Gastrocnemius medialis (tissue), 4 donors: Measurements from ENCODE around the gene BRCA1. TPM values are rescaled to one million over a fixed set of nuclear protein-coding genes. Genes with fewer than 3 reads are reported as not detected.
"Not testable (repeated sequence)": the region's sequence is repeated elsewhere in the genome, so short reads cannot be mapped to it uniquely, and the experiment has no call there.

ENCODE experiments used
- ATAC-seq, 2 donors: fragments of 150-250 bp; one replicate each; pipeline ENCODE4 v1.9.1; 2016
- DNase-seq, 2 donors: peaks; one replicate each; pipeline ENCODE4 v3.0.0-alpha.2; 2019
- H3K27ac ChIP-seq, 4 donors: fragments of 200-600 bp; sonication (generic); 1 replicate in 1 of 4; 2 replicates in 3 of 4; pipeline ENCODE4 v1.5.1; 2016 to 2018; ENCODE audit warnings: mild to moderate bottlenecking in 2 of 4, moderate library complexity in 1 of 4
- H3K27me3 ChIP-seq, 3 donors: fragments of 200-600 bp; sonication (generic) in 2 of 3; 1 replicate in 1 of 3; 2 replicates in 2 of 3; pipeline versions ENCODE4 v1.5.1 to v1.6.0; 2016 to 2019; ENCODE audit warnings: mild to moderate bottlenecking in 1 of 3, moderate library complexity in 1 of 3
- H3K36me3 ChIP-seq, 2 donors: fragments of 200-600 bp; sonication (generic) in 1 of 2; one replicate each; pipeline ENCODE4 v1.5.1; 2017 to 2018
- H3K4me1 ChIP-seq, 2 donors: fragments of 200-600 bp; sonication (generic) in 1 of 2; one replicate each; pipeline ENCODE4 v1.5.1; 2016 to 2017; ENCODE audit warnings: mild to moderate bottlenecking in 2 of 2
- H3K4me3 ChIP-seq, 4 donors: fragments of 200-600 bp; sonication (generic) in 3 of 4; 1 replicate in 1 of 4; 2 replicates in 3 of 4; pipeline ENCODE4 v1.5.1; 2016 to 2019; ENCODE audit warnings: mild to moderate bottlenecking in 2 of 4
- H3K9me3 ChIP-seq, 3 donors: fragments of 200-600 bp; sonication (generic) in 2 of 3; 1 replicate in 1 of 3; 2 replicates in 2 of 3; pipeline ENCODE4 v1.5.1; 2016 to 2019
- POLR2A ChIP-seq, 2 donors: fragments of 450-650 bp; IDR thresholded peaks; one replicate each; pipeline ENCODE4 v1.6.1; 2017; ENCODE audit warnings: antibody characterized with exemption in 2 of 2, mild to moderate bottlenecking in 2 of 2, moderate library complexity in 2 of 2
- in situ Hi-C, 4 donors: fragments of 200-750 bp; cut with MboI; loops; one replicate each; pipeline versions ENCODE4 v1.15.0 to v1.8.0; 2017; ENCODE audit warnings: low sequenced_read_pairs in 4 of 4
- intact Hi-C: fragments of 100-400 bp; cut with DNase I; formaldehyde crosslinking; loops from one replicate; pipeline ENCODE4 v1.15.1; 2023; ENCODE audit warnings: low total_unique reads
- total RNA-seq, 4 donors: library from RNA; depleted of rRNA; stranded (reverse); fragments of >200 nt; gene quantifications; one replicate each; pipeline versions ENCODE4 v1.1.0 to v1.2.3, GENCODE V29; 2016
- TF ChIP-seq, protein P1 (sequence below), 5 experiments: fragments of 450-650 bp in 3 of 5; fragments of 200-600 bp in 2 of 5; sonication (generic) in 2 of 5; IDR thresholded peaks in 4 of 5; conservative IDR thresholded peaks in 1 of 5; 1 replicate in 4 of 5; 2 replicates in 1 of 5; pipeline ENCODE4 v1.5.1; 2016 to 2019; ENCODE audit warnings: antibody characterized with exemption in 5 of 5, mild to moderate bottlenecking in 3 of 5, moderate library complexity in 3 of 5

The BRCA1 gene
- total RNA-seq, 4 donors from 2014 or later = 2.8 to 4.8 (median 4.0) TPM

DNA sequence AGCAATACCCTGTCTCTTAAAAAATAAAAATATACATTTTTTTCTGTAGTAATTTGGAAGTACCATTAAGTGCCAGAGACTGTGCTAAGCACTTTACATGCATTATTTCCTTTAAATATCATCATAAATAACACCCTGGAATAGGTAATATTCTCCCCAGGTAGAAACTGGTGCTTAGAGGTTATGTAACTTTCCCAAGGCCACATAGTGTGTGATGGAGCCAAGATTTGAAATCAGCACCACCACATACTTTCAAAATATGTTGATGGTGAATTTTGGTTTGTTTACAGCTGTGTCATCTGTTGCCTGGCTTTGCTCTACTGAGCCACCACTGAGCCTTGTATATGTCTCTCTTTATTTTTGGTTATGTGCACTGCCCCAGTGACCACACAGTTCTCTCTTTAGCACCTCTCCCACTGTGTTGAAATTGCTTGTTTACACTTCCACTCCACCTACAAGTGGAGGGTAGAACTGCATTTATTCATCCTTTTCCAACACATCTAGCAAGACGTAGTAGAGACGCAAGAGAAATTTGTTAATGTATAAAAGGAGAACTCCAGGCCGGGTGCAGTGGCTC is 26.8 kb upstream of the BRCA1 start:
- no peaks in the 10 kb centered on the region for H3K36me3 ChIP-seq
- in situ Hi-C loops = no loop called here
- H3K4me1 ChIP-seq = no peaks in the 10 kb centered on the region
- H3K27me3 ChIP-seq = no peaks in the 10 kb centered on the region
- H3K27ac ChIP-seq = no peak overlapping the region
- TF ChIP-seq, protein P1, sequence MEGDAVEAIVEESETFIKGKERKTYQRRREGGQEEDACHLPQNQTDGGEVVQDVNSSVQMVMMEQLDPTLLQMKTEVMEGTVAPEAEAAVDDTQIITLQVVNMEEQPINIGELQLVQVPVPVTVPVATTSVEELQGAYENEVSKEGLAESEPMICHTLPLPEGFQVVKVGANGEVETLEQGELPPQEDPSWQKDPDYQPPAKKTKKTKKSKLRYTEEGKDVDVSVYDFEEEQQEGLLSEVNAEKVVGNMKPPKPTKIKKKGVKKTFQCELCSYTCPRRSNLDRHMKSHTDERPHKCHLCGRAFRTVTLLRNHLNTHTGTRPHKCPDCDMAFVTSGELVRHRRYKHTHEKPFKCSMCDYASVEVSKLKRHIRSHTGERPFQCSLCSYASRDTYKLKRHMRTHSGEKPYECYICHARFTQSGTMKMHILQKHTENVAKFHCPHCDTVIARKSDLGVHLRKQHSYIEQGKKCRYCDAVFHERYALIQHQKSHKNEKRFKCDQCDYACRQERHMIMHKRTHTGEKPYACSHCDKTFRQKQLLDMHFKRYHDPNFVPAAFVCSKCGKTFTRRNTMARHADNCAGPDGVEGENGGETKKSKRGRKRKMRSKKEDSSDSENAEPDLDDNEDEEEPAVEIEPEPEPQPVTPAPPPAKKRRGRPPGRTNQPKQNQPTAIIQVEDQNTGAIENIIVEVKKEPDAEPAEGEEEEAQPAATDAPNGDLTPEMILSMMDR (IDR thresholded peaks at IDR 0.05 in 4 of 5, conservative IDR thresholded peaks at IDR 0.05 in 1 of 5) = no peak
- no peak for TF ChIP-seq POLR2A (IDR thresholded peaks at IDR 0.05)
- H3K9me3 ChIP-seq = no peaks in the 10 kb centered on the region
- no peak overlapping the region for H3K4me3 ChIP-seq
- intact Hi-C loops = no loop called here
- no peak for ATAC-seq
- no peak for DNase-seq

DNA sequence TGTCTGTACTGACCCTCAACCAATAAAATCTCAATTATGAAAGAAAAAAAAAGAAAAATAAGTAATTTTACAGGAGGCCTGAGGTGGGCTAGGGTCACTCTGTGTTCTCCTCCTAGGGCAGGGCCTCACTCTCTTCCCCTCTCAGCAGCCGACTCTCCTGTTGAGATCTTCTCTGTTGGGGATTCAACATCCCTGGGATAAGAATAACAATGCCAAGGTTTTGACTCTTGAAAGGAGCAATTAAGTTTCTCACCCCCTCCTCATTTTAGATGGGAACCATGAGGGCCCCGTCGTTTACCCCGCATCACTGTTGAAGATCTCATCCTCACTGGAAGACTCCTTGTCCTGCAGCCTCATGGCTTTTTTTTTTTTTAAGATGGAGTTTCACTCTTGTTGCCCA is 21.5 kb upstream of the BRCA1 start:
- no peaks in the 10 kb centered on the region for H3K9me3 ChIP-seq
- in situ Hi-C loops = no loop called here

DNA sequence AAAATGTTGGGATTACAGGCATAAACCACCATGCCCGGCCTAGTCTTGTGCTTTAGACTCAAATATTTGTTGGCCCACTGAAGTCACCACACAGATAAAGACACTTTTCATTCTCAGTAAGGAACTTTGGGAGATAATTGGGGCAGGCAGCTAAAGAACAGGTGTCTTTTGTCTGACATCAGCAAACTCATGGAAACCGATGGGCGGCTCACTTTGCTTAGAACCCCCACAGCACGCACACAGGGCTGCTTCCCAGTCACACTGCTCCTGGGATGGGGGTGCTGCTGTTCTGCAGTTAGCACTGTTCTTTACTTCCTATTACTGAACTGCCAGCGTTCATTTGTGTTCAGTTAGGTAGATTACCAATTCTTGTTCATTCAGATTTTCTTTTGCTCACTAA is 18.0 kb upstream of the BRCA1 start:
- no peak overlapping the region for H3K27ac ChIP-seq
- no peak for TF ChIP-seq POLR2A (IDR thresholded peaks at IDR 0.05)
- no peak for ATAC-seq
- intact Hi-C loops (no loop called here), in situ Hi-C loops (no loop called here)
- H3K27me3 ChIP-seq = no peaks in the 10 kb centered on the region
- no peak overlapping the region for H3K4me3 ChIP-seq
- H3K4me1 ChIP-seq = no peaks in the 10 kb centered on the region
- no peaks in the 10 kb centered on the region for H3K9me3 ChIP-seq
- peaks cover 0 to 4% of the 10 kb centered on the region in 2 donors for H3K36me3 ChIP-seq
- DNase-seq = no peak

More for the DNA sequence above, 21.5 kb upstream of the BRCA1 start:
- Histone ChIP-seq H3K4me1 (no peaks in the 10 kb centered on the region), H3K27me3 (no peaks in the 10 kb centered on the region), H3K36me3 (peaks cover 0 to 4% of the 10 kb centered on the region in 2 donors), H3K27ac (no peak overlapping the region), H3K4me3 (no peak overlapping the region)
- ATAC-seq (no peak), DNase-seq (no peak)
- TF ChIP-seq, protein P1 (IDR thresholded peaks at IDR 0.05 in 4 of 5, conservative IDR thresholded peaks at IDR 0.05 in 1 of 5) = no peak
- TF ChIP-seq POLR2A (IDR thresholded peaks at IDR 0.05) = no peak
- intact Hi-C loops = no loop called here

DNA sequence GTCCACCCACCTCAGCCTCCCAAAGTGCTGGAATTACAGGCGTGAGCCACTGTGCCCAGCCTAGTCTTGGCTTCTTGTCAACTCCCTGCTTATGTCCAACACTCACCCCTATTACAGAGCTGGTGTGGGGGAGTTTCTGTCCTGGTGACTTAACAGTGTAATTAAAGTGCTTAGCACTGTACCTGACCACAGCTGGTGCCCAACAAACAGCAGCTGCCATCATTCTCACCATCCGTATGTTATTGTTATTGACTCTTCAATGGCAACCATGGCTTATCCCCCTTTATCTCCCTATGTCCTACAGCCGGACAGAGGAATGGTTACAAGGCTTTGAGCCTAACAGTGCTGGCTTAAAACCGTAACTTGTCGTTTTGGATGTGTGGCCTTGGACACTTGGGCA is 17.0 kb upstream of the BRCA1 start:
- no peak for TF ChIP-seq POLR2A (IDR thresholded peaks at IDR 0.05)
- TF ChIP-seq, protein P1 (IDR thresholded peaks at IDR 0.05 in 4 of 5, conservative IDR thresholded peaks at IDR 0.05 in 1 of 5) = no peak
- Histone ChIP-seq H3K27me3 (no peaks in the 10 kb centered on the region), H3K27ac (no peak overlapping the region), H3K9me3 (no peaks in the 10 kb centered on the region), H3K36me3 (peaks cover 0 to 4% of the 10 kb centered on the region in 2 donors), H3K4me3 (no peak overlapping the region), H3K4me1 (no peaks in the 10 kb centered on the region)
- DNase-seq (no peak), ATAC-seq (no peak)
- intact Hi-C loops (no loop called here), in situ Hi-C loops (no loop called here)

DNA sequence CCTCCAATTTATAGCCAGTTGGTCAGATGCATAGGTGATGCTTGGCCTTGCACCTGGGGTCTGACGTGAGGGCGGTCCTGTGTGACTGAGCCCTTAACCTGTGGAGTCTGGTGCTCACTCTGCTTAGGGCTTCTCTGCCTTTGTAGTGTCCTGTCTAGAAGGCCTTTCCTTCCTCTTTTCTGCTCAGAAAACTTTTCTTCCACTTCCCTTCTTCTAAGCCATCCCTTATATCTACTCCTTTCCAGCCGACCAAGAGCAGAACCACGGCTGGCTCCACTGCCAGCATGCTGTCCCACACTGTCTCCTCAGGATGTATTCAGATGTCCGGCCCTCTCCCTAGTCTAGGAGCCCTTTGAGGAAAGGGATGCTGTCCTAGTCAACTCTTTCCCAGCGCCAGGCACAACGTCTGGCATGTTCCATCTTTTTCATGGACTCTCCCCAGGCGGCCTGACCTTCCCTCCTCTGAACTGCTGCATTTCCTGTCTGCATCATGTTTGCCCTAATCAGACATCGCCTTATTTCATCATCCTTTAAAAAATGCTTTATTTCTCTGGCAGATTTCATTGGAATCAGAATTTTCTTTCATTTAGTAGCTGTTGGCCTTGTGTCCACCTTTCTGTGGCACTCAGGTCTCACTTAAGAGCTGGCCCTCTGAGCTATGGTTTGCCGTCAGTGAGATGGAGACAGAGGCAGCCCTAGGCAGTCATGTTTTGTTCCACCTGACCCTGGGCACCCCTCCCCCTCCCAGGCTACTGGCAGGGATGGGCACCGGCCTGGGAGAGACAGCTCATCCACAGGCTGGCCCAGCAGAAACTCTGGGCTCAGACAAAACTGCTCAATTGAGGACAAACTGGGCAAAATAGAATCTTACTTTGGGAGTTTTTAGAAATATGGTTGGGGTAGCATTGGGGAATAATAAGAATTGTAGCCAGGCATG is 15.5 kb upstream of the BRCA1 start:
- DNase-seq = no peak

DNA sequence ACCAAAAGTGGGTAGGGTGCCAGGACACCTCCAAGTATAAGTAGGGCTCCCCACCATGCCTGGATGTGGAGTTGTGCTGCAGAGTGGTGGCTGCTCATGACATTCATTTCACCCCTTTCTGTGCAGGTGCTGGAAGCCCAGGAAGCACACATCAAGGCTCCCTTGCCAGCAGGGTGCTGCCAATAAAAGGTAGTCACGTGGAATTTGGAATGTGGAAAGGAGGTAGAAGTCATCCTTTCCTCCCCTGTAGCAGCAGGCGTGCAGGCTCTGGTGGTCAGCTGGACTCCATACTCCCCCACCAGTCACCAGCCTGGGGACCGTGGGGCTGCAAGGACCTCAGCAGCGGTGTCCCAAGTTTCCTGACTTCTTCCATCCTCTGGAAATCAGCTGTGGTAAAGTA is 13.4 kb upstream of the BRCA1 start:
- H3K27ac ChIP-seq, H3K4me1 ChIP-seq, ATAC-seq, H3K36me3 ChIP-seq, in situ Hi-C loops, H3K9me3 ChIP-seq, intact Hi-C loops, H3K27me3 ChIP-seq, H3K4me3 ChIP-seq, DNase-seq: not testable (repeated sequence)

More for the DNA sequence above, 15.5 kb upstream of the BRCA1 start:
- Histone ChIP-seq H3K4me3 (no peak overlapping the region), H3K27me3 (no peaks in the 10 kb centered on the region), H3K36me3 (peaks cover 0 to 4% of the 10 kb centered on the region in 2 donors), H3K4me1 (no peaks in the 10 kb centered on the region), H3K9me3 (no peaks in the 10 kb centered on the region), H3K27ac (no peak overlapping the region)
- intact Hi-C loops = no loop called here
- ATAC-seq = no peak
- in situ Hi-C loops = no loop called here
- TF ChIP-seq, protein P1 (IDR thresholded peaks at IDR 0.05 in 4 of 5, conservative IDR thresholded peaks at IDR 0.05 in 1 of 5) = no peak

- DNase-seq, ATAC-seq, H3K9me3 ChIP-seq, H3K4me3 ChIP-seq, in situ Hi-C loops, H3K27me3 ChIP-seq, H3K27ac ChIP-seq, intact Hi-C loops, H3K4me1 ChIP-seq: not testable (repeated sequence)
- peaks cover 0 to 18% of the 10 kb centered on the region in 2 donors for H3K36me3 ChIP-seq
These were observed 11.4 kb upstream of the BRCA1 start for GRCh38 chr17:43136574-43136973.
